NT2/D1 (cell line): ENCODE results near the gene GADL1.

Source experiments
- SUZ12 ChIP-seq: IDR thresholded peaks from 2 replicates; pipeline ENCODE4 v1.6.1; 2011; ENCODE audit not compliant: insufficient read length, insufficient read depth; ENCODE audit errors: extremely low read depth
- YY1 ChIP-seq: IDR thresholded peaks from 2 replicates; pipeline ENCODE4 v1.6.1; 2011; ENCODE audit not compliant: insufficient read length, insufficient read depth

- TF ChIP-seq YY1 (no peak), SUZ12 (no peak)
These were observed 24.3 kb upstream of the GADL1 start for GRCh38 chr3:30918761-30919160.
